Pancreas (tissue), 10 donors: ENCODE results near the gene ZNF687. TPM values are rescaled to one million over a fixed set of nuclear protein-coding genes. Genes with fewer than 3 reads are reported as not detected.

Source experiments
- ATAC-seq, 4 donors: fragments of 200-7000 bp; cut with Tn5 transposase; one replicate each; pipeline versions ENCODE4 v1.8.0 to v1.9.1; 2020; ENCODE audit warnings: mild to moderate bottlenecking in 4 of 4, moderate library complexity in 4 of 4
- DNase-seq, 6 donors: peaks; one replicate each; pipeline ENCODE4 v3.0.0-alpha.2; 2020
- FAIRE-seq: peaks from 2 replicates; lab custom pipeline; 2012; peaks lifted over from hg19 to GRCh38; lab: Jason Lieb, UNC
- H3K27ac ChIP-seq, 4 donors: fragments of 200-600 bp; sonication (generic); 1 replicate in 3 of 4; 2 replicates in 1 of 4; pipeline versions ENCODE4 v1.5.0 to v1.8.0; 2020
- H3K27me3 ChIP-seq, 4 donors: fragments of 200-600 bp; one replicate each; pipeline ENCODE4 v1.8.0; 2021
- H3K36me3 ChIP-seq, 3 donors: fragments of 200-600 bp; sonication (generic) in 1 of 3; one replicate each; pipeline versions ENCODE4 v1.5.0 to v1.8.0; 2020 to 2021
- H3K4me1 ChIP-seq, 3 donors: fragments of 200-600 bp; one replicate each; pipeline ENCODE4 v1.8.0; 2021
- H3K4me3 ChIP-seq, 4 donors: fragments of 200-600 bp; sonication (generic) in 2 of 4; one replicate each; pipeline versions ENCODE4 v1.5.0 to v1.8.0; 2020 to 2021
- H3K9me3 ChIP-seq, 4 donors: fragments of 200-600 bp; one replicate each; pipeline ENCODE4 v1.8.0; 2021
- CTCF ChIP-seq, 4 donors: fragments of 200-600 bp; sonication (generic) in 3 of 4; IDR thresholded peaks; one replicate each; pipeline versions ENCODE4 v1.5.0 to v1.8.0; 2021; ENCODE audit warnings: antibody characterized with exemption in 4 of 4
- WGBS, 2 donors: extraction: QIAGEN DNeasy Blood & Tissue Kit; methylation state at CpG; one replicate each; pipeline ENCODE4 v1.1.7; 2013; 5-methylcytosine and 5-hydroxymethylcytosine counted together
- intact Hi-C, 3 donors: fragments of 100-400 bp; cut with DNase I; formaldehyde crosslinking; loops; one replicate each; pipeline versions ENCODE4 v1.11.1 to v1.14.2; 2022
- polyA plus RNA-seq, 2 donors: library from polyadenylated mRNA; stranded (reverse); fragments of 200-250 nt; gene quantifications; one replicate each; pipeline ENCODE4 v1.2.3, GENCODE V29; 2013
- total RNA-seq, 6 donors: library from RNA; stranded (reverse); fragmentation: NEBNext Ultra II Directional in 4 of 6; extraction: Animal tissue kit (Norgen Biotek cat#: 25700) in 4 of 6; gene quantifications; one replicate each; pipeline versions ENCODE4 v1.2.1 to v1.2.4, GENCODE V29; 2021 to 2023
- donor health status: healthy with polysubstance abuse.
- donor health status: DM: no; HTN: no; CAD: no; lungs with moderate emphysema.
- donor health status: DM: no; HTN: no; CAD: no.
- donor health status: control.
- donor health status: control.
- donor health status: Bipolar disorder and iron deficiency.
- donor health status: DM: yes; HTN: yes; CAD: no.
- donor health status: DM: no; HTN: no; CAD: no.
- donor health status: DM: no; HTN: no; CAD: no.
- donor health status: DM: yes; HTN: yes; CAD: no.

ZNF687 gene
- total and polyA plus RNA-seq, 8 donors, result 9.8 to 23.4 (median 16.3) TPM

GRCh38 chr1:151293093-151293492 lies 11.0 kb downstream of the ZNF687 start:
- 70 to 83% methylated on average over 6 of the region's 6 CpGs for WGBS, 2 donors

GRCh38 chr1:151294742-151295462 lies 12.8 kb downstream of the ZNF687 start:
- no peak for DNase-seq
- Histone ChIP-seq H3K27ac (no peak overlapping the region), H3K4me3 (no peak overlapping the region), H3K27me3 (no peaks in the 10 kb centered on the region), H3K36me3 (peaks cover 4 to 87% (median 45%) of the 10 kb centered on the region in 3 donors), H3K9me3 (no peaks in the 10 kb centered on the region), H3K4me1 (no peaks in the 10 kb centered on the region)
- TF ChIP-seq CTCF (IDR thresholded peaks at IDR 0.05), result no peak
- ATAC-seq, result no peak
- no peak for FAIRE-seq
- intact Hi-C loops, result no loop called here
- 90 to 96% methylated on average over 2 of the region's 2 CpGs for WGBS, 2 donors

More at GRCh38 chr1:151293093-151293492, 11.0 kb downstream of the ZNF687 start:
- TF ChIP-seq CTCF (IDR thresholded peaks at IDR 0.05), result no peak
- Histone ChIP-seq H3K36me3 (peaks cover 1 to 87% (median 38%) of the 10 kb centered on the region in 3 donors), H3K27me3 (no peaks in the 10 kb centered on the region), H3K9me3 (no peaks in the 10 kb centered on the region), H3K27ac (no peak overlapping the region), H3K4me3 (no peak overlapping the region), H3K4me1 (no peaks in the 10 kb centered on the region)
- DNase-seq, result no peak
- intact Hi-C loops, result no loop called here
- ATAC-seq, result peak in 1 of 4 donors; percentile 3
- no peak for FAIRE-seq

GRCh38 chr1:151309811-151310323 lies 27.8 kb downstream of the ZNF687 start:
- no peak for TF ChIP-seq CTCF (IDR thresholded peaks at IDR 0.05)
- 55 to 60% methylated on average over 7 of the region's 7 CpGs for WGBS, 2 donors
- Histone ChIP-seq H3K36me3 (peaks cover 5 to 50% (median 14%) of the 10 kb centered on the region in 3 donors), H3K9me3 (no peaks in the 10 kb centered on the region), H3K4me1 (peaks cover 0 to 13% (median 3%) of the 10 kb centered on the region in 3 donors), H3K27ac (peak overlapping the region in 1 of 4 donors; percentile 6), H3K27me3 (no peaks in the 10 kb centered on the region), H3K4me3 (no peak overlapping the region)
- FAIRE-seq (no peak), DNase-seq (no peak), ATAC-seq (peak in 3 of 4 donors; percentile 28 to 59 (median 34))
- intact Hi-C loops, result loop anchor here in 1 of 3 donors (10.0 kb wide), 1 partner anchor 95 kb away; no protein-coding TSS in a partner anchor

GRCh38 chr1:151311011-151311410 lies 28.9 kb downstream of the ZNF687 start:
- no peak for TF ChIP-seq CTCF (IDR thresholded peaks at IDR 0.05)
- intact Hi-C loops, result no loop called here
- no peak for ATAC-seq
- H3K4me3 ChIP-seq, result no peak overlapping the region
- DNase-seq, result no peak
- WGBS, 2 donors, result 58 to 73% methylated on average over 4 of the region's 4 CpGs
- no peaks in the 10 kb centered on the region for H3K27me3 ChIP-seq
- H3K27ac ChIP-seq, result peak overlapping the region in 1 of 4 donors; percentile 19
- FAIRE-seq, result no peak
- H3K4me1 ChIP-seq, result peaks cover 0 to 13% (median 3%) of the 10 kb centered on the region in 3 donors
- H3K36me3 ChIP-seq, result peaks cover 3 to 46% (median 12%) of the 10 kb centered on the region in 3 donors
- no peaks in the 10 kb centered on the region for H3K9me3 ChIP-seq
